ENCODE data around the gene SCIMP. TPM values are rescaled to one million over a fixed set of nuclear protein-coding genes. Genes with fewer than 3 reads are reported as not detected.
"Not testable (repeated sequence)": the region's sequence is repeated elsewhere in the genome, so short reads cannot be mapped to it uniquely, and the experiment has no call there.

The SCIMP gene
- total RNA-seq, 1 experiment from 2014 or later, result not detected

GRCh38 chr17:5241861-5242671 lies 7.4 kb upstream of the SCIMP start:
- H3K4me3 ChIP-seq (replicated peaks in 1 of 2; ENCODE audit: low read depth in 1 of 2, low read length in 2 of 2), result no peak overlapping the region
- H3K9me2 ChIP-seq (ENCODE audit: insufficient read depth), result no peaks in the 10 kb centered on the region
- POLR2A ChIA-PET, result no interaction called here
- H3K36me3 ChIP-seq (ENCODE audit: control insufficient read depth in 1 of 2, insufficient read depth in 2 of 2, low read length in 2 of 2), result no peaks in the 10 kb centered on the region
- no peak overlapping the region for H2AFZ ChIP-seq (ENCODE audit: low read depth, low read length, poor library complexity, severe bottlenecking)
- no peak for DNase-seq (ENCODE audit: low read depth, low spot score)
- CTCF ChIA-PET, result interaction anchor here (1.2 kb wide), 1 partner anchor 197 kb away, joined by 3 read pairs; the partner anchor contains the start of gene C1QBP
- no peak overlapping the region for H3K27ac ChIP-seq (ENCODE audit: low read depth, low read length)
- H3K4me1 ChIP-seq (ENCODE audit: control insufficient read depth in 1 of 2, insufficient read depth in 2 of 2, low read length in 2 of 2), result no peaks in the 10 kb centered on the region
- RAD21 ChIA-PET (ENCODE audit: low non-redundant PET in 1 of 2, low total read pairs in 2 of 2, uncharacterized antibody in 2 of 2, unreplicated experiment in 2 of 2), result no interaction called here
- intact Hi-C loops (cut with micrococcal nuclease), result no loop called here
- H3K27me3 ChIP-seq (ENCODE audit: insufficient read depth, low read length), result no peaks in the 10 kb centered on the region
- no peak for ATAC-seq
- BruUV-seq (replicated peaks), result no TSS peak
- H3K79me2 ChIP-seq (ENCODE audit: insufficient read depth, low read length), result no peaks in the 10 kb centered on the region
- no peak for TF ChIP-seq CEBPB (IDR thresholded peaks at IDR 0.05; ENCODE audit: low read depth)
- no peak for TF ChIP-seq SIN3A (IDR thresholded peaks at IDR 0.05; ENCODE audit: low read depth)
- TF ChIP-seq ZBTB33 (IDR thresholded peaks at IDR 0.05; ENCODE audit: extremely low read depth, insufficient replicate concordance, low read length), result no peak
- TF ChIP-seq POLR2AphosphoS5 (IDR thresholded peaks at IDR 0.05; ENCODE audit: low read depth, low read length), result no peak
- TF ChIP-seq, protein P1, sequence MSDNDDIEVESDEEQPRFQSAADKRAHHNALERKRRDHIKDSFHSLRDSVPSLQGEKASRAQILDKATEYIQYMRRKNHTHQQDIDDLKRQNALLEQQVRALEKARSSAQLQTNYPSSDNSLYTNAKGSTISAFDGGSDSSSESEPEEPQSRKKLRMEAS (IDR thresholded peaks at IDR 0.05), result no peak
- TF ChIP-seq ZFX (IDR thresholded peaks at IDR 0.05), result no peak
- no peak for TF ChIP-seq ZNF274 (IDR thresholded peaks at IDR 0.05; ENCODE audit: low read depth, low read length)
- no peak for TF ChIP-seq CBX3 (IDR thresholded peaks at IDR 0.05; ENCODE audit: low read depth)
- H3K9me3 ChIP-seq (ENCODE audit: control insufficient read depth in 1 of 2, insufficient read depth in 1 of 2, low read depth in 1 of 2, low read length in 2 of 2), result no peaks in the 10 kb centered on the region
- H4K20me1 ChIP-seq (ENCODE audit: insufficient read depth), result no peaks in the 10 kb centered on the region
- no peak overlapping the region for H3K9ac ChIP-seq (ENCODE audit: low read length)
- no peak overlapping the region for H3K4me2 ChIP-seq (ENCODE audit: low read length)

GRCh38 chr17:5239769-5240168 lies 5.1 kb upstream of the SCIMP start:
- H2AFZ ChIP-seq (ENCODE audit: low read depth, low read length, poor library complexity, severe bottlenecking); DNase-seq (ENCODE audit: low read depth, low spot score); ATAC-seq; H3K27ac ChIP-seq (ENCODE audit: low read depth, low read length); H3K4me3 ChIP-seq (replicated peaks in 1 of 2; ENCODE audit: low read depth in 1 of 2, low read length in 2 of 2); intact Hi-C loops (cut with micrococcal nuclease); H3K4me1 ChIP-seq (ENCODE audit: control insufficient read depth in 1 of 2, insufficient read depth in 2 of 2, low read length in 2 of 2); BruUV-seq (replicated peaks); H3K36me3 ChIP-seq (ENCODE audit: control insufficient read depth in 1 of 2, insufficient read depth in 2 of 2, low read length in 2 of 2); CTCF ChIA-PET; POLR2A ChIA-PET; H3K79me2 ChIP-seq (ENCODE audit: insufficient read depth, low read length); H4K20me1 ChIP-seq (ENCODE audit: insufficient read depth); H3K27me3 ChIP-seq (ENCODE audit: insufficient read depth, low read length); H3K9me3 ChIP-seq (ENCODE audit: control insufficient read depth in 1 of 2, insufficient read depth in 1 of 2, low read depth in 1 of 2, low read length in 2 of 2); H3K9ac ChIP-seq (ENCODE audit: low read length); H3K4me2 ChIP-seq (ENCODE audit: low read length); H3K9me2 ChIP-seq (ENCODE audit: insufficient read depth); RAD21 ChIA-PET (ENCODE audit: low non-redundant PET in 1 of 2, low total read pairs in 2 of 2, uncharacterized antibody in 2 of 2, unreplicated experiment in 2 of 2): not testable (repeated sequence)

Data from HCT116 (cell line).